ENCODE data around the gene BNIP5.

DNA sequence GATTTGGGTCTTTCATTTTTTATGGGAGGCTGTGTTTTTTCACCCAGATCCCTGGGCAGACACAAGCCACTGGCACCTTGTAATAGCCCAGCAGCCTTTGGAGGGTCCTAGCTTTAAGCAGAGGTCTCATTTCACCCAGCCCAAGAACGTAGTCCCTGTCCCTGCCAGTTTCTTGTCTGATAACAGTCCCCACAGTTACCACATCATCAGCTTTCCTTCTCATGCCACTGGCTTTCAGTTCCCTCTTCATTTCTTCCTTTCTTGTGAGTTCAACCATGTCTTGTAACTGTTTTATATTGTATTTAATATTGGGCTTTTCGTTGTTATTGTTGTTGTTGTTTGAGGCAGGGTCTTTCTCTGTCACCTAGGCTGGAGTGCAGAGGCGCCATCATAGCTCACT, 56.2 kb downstream of the BNIP5 start:
- TF ChIP-seq, protein P1, sequence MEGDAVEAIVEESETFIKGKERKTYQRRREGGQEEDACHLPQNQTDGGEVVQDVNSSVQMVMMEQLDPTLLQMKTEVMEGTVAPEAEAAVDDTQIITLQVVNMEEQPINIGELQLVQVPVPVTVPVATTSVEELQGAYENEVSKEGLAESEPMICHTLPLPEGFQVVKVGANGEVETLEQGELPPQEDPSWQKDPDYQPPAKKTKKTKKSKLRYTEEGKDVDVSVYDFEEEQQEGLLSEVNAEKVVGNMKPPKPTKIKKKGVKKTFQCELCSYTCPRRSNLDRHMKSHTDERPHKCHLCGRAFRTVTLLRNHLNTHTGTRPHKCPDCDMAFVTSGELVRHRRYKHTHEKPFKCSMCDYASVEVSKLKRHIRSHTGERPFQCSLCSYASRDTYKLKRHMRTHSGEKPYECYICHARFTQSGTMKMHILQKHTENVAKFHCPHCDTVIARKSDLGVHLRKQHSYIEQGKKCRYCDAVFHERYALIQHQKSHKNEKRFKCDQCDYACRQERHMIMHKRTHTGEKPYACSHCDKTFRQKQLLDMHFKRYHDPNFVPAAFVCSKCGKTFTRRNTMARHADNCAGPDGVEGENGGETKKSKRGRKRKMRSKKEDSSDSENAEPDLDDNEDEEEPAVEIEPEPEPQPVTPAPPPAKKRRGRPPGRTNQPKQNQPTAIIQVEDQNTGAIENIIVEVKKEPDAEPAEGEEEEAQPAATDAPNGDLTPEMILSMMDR (IDR thresholded peaks at IDR 0.05; ENCODE audit: low read depth, low read length) = no peak
- no peak for TF ChIP-seq EZH2phosphoT487 (IDR thresholded peaks at IDR 0.05; ENCODE audit: low read depth)
